PC-3 (cell line): ENCODE measurements around the gene HEXD.

ENCODE experiments used
- CTCF ChIP-seq: fragments of 300-600 bp; sonication (generic); conservative IDR thresholded peaks from 2 replicates; pipeline ENCODE4 v1.5.1; 2017; ENCODE audit warnings: antibody characterized with exemption, low read depth, mild to moderate bottlenecking, low read length
- EZH2 ChIP-seq: fragments of 300-600 bp; sonication (generic); IDR thresholded peaks from one replicate; pipeline ENCODE4 v1.6.1; 2017; ENCODE audit warnings: antibody characterized with exemption, mild to moderate bottlenecking, low read length; ENCODE audit not compliant: unreplicated experiment
- EZH2phosphoT487 ChIP-seq: fragments of 300-600 bp; sonication (generic); IDR thresholded peaks from 2 replicates; pipeline ENCODE4 v1.6.1; 2018; ENCODE audit warnings: mild to moderate bottlenecking, antibody characterized with exemption, low read length, borderline replicate concordance

- TF ChIP-seq EZH2, result no peak
- TF ChIP-seq EZH2phosphoT487, result no peak
- TF ChIP-seq CTCF, result peak; percentile 80
These were observed 3.4 kb upstream of the HEXD start for GRCh38 chr17:82414548-82415281.
